Transverse colon (tissue), 4 donors: ENCODE measurements around the gene FAM131C.

Source experiments
- EP300 ChIP-seq: sonication (generic); formaldehyde crosslinking; IDR thresholded peaks from one replicate; pipeline ENCODE4 v1.6.1; 2017; ENCODE audit warnings: antibody characterized with exemption, low read depth
- POLR2A ChIP-seq: fragments of 450-650 bp; IDR thresholded peaks from one replicate; pipeline ENCODE4 v1.6.1; 2016; ENCODE audit warnings: antibody characterized with exemption, mild to moderate bottlenecking, moderate library complexity
- POLR2AphosphoS5 ChIP-seq, 3 donors: sonication (generic); formaldehyde crosslinking; IDR thresholded peaks; one replicate each; pipeline ENCODE4 v1.6.1; 2016; ENCODE audit warnings: antibody characterized with exemption in 3 of 3
- TF ChIP-seq, protein P1 (sequence below), 5 experiments: fragments of 200-600 bp in 3 of 5; fragments of 450-650 bp in 2 of 5; sonication (generic) in 3 of 5; IDR thresholded peaks; 1 replicate in 2 of 5; 2 replicates in 3 of 5; pipeline ENCODE4 v1.5.1; 2016 to 2017; ENCODE audit warnings: antibody characterized with exemption in 5 of 5, inconsistent platforms in 3 of 5, mild to moderate bottlenecking in 2 of 5, moderate library complexity in 1 of 5

DNA sequence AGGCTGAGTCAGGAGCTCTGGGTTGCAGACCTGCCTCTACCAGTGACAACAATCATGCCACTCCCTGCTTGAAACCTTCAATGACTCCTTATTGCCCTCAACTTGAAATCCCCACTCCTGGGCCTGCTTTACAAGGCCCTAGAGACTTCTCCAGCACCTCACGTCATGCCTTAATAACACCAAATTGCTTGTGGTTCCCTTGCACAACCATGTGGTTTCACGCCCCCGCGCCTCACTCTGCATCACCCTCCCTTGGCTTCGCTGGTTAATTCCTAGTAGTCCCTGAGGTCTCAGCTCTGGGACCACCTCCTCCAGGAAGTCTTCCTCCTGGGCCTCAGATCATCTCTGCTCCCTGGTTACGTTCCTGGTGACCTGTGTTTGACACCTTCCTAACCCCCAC is 49.5 kb upstream of the FAM131C start:
- TF ChIP-seq POLR2A = no peak
- TF ChIP-seq EP300 = no peak
- TF ChIP-seq, protein P1, sequence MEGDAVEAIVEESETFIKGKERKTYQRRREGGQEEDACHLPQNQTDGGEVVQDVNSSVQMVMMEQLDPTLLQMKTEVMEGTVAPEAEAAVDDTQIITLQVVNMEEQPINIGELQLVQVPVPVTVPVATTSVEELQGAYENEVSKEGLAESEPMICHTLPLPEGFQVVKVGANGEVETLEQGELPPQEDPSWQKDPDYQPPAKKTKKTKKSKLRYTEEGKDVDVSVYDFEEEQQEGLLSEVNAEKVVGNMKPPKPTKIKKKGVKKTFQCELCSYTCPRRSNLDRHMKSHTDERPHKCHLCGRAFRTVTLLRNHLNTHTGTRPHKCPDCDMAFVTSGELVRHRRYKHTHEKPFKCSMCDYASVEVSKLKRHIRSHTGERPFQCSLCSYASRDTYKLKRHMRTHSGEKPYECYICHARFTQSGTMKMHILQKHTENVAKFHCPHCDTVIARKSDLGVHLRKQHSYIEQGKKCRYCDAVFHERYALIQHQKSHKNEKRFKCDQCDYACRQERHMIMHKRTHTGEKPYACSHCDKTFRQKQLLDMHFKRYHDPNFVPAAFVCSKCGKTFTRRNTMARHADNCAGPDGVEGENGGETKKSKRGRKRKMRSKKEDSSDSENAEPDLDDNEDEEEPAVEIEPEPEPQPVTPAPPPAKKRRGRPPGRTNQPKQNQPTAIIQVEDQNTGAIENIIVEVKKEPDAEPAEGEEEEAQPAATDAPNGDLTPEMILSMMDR (IDR thresholded peaks at IDR 0.05) = no peak
- no peak for TF ChIP-seq POLR2AphosphoS5 (IDR thresholded peaks at IDR 0.05)
